ENCODE measurements around the gene CD59. TPM values are rescaled to one million over a fixed set of nuclear protein-coding genes. Genes with fewer than 3 reads are reported as not detected.

The CD59 gene
- total and polyA plus RNA-seq, 10 of the 15 experiments (the other 5 are each of a cell fraction or from before 2014, with no cell fraction given) = 55.5 to 256 (median 181) TPM

- Histone ChIP-seq H3K4me1 (ENCODE audit: control insufficient read depth, insufficient read depth, low read length) (peaks cover 12% of the 10 kb centered on the region), H3K36me3 (ENCODE audit: control insufficient read depth in 2 of 2, insufficient read depth in 2 of 2, low read length in 1 of 2) (no peaks in the 10 kb centered on the region), H3K4me3 (no peak overlapping the region), H3K9ac (ENCODE audit: control insufficient read depth, insufficient read depth, low read length) (no peak overlapping the region), H3K27me3 (replicated peaks in 1 of 2; ENCODE audit: control insufficient read depth in 2 of 2, insufficient read depth in 2 of 2, low read length in 1 of 2) (no peaks in the 10 kb centered on the region), H3K9me3 (replicated peaks; ENCODE audit: control insufficient read depth, insufficient read depth, low read length) (peaks cover 5% of the 10 kb centered on the region; the same call in 2 of the 3 replicates), H3K4me2 (ENCODE audit: control insufficient read depth, insufficient read depth) (no peak overlapping the region), H3K27ac (ENCODE audit: control insufficient read depth, insufficient read depth) (no peak overlapping the region), H4K20me1 (ENCODE audit: control insufficient read depth, insufficient read depth) (no peaks in the 10 kb centered on the region), H2AFZ (ENCODE audit: control insufficient read depth, low read depth, low read length) (no peak overlapping the region), H3K79me2 (ENCODE audit: control insufficient read depth, insufficient read depth, low read length) (no peaks in the 10 kb centered on the region)
- intact Hi-C loops (cut with micrococcal nuclease; ENCODE audit: unreplicated experiment) = no loop called here
- ATAC-seq = no peak
- BruUV-seq (replicated peaks) = no TSS peak
- no peak for DNase-seq (ENCODE audit: low read depth, low spot score)
- ChIA-PET POLR2A (no interaction called here), RAD21 (ENCODE audit: unreplicated experiment) (interaction anchor here (0.9 to 2.1 kb wide), 2 partner anchors 52 kb away, joined by 3 to 14 read pairs; no protein-coding TSS in a partner anchor), CTCF (interaction anchor here (0.6 to 6.5 kb wide), 4 partner anchors 52 to 427 kb away, joined by 3 to 45 read pairs (median 22); no protein-coding TSS in a partner anchor), SMC1A (ENCODE audit: uncharacterized antibody, unreplicated experiment) (interaction anchor here (1.0 to 6.2 kb wide), 4 partner anchors 17 to 165 kb away, joined by 3 to 30 read pairs (median 5); no protein-coding TSS in a partner anchor)
- in situ Hi-C loops (cut with MboI) = no loop called here
- no peak for FAIRE-seq
- 60% methylated on average over 8 of the region's 8 CpGs for WGBS (ENCODE audit: insufficient coverage, insufficient replicate concordance, low lambda C conversion rate, missing lambda C conversion rate)
- TF ChIP-seq RELA (IDR thresholded peaks at IDR 0.05; ENCODE audit: borderline replicate concordance, partially characterized antibody) (no peak), SIN3A (IDR thresholded peaks at IDR 0.05; ENCODE audit: low read depth, low read length) (no peak), EZH2 (IDR thresholded peaks at IDR 0.05; ENCODE audit: borderline replicate concordance, control insufficient read depth, low read depth, low read length) (no peak), DPF2 (IDR thresholded peaks at IDR 0.05) (no peak), NRF1 (conservative IDR thresholded peaks at IDR 0.05; ENCODE audit: low read depth, low read length) (no peak), NR2C1 (IDR thresholded peaks at IDR 0.05) (no peak), BACH1 (IDR thresholded peaks at IDR 0.05; ENCODE audit: borderline replicate concordance) (no peak), CTCF (IDR thresholded peaks at IDR 0.05 in 2 of 3, conservative IDR thresholded peaks at IDR 0.05 in 1 of 3; ENCODE audit: control insufficient read depth in 2 of 3, extremely low read depth in 1 of 3, insufficient read depth in 1 of 3, low read depth in 3 of 3, low read length in 3 of 3) (no peak), CEBPZ (IDR thresholded peaks at IDR 0.05; ENCODE audit: low read depth, low read length) (no peak), TAF1 (IDR thresholded peaks at IDR 0.05; ENCODE audit: borderline replicate concordance, low read depth, low read length) (no peak), ZBTB4 (CRISPR knock-in tag; IDR thresholded peaks at IDR 0.05) (no peak), SUPT20H (IDR thresholded peaks at IDR 0.05; ENCODE audit: borderline replicate concordance, control insufficient read depth, low read depth, low read length) (no peak), E2F4 (IDR thresholded peaks at IDR 0.05; ENCODE audit: low read depth, low read length) (no peak)
Measured at GRCh38 chr11:33690290-33691065, 45.7 kb downstream of the CD59 start.
